GM19239 (cell line): ENCODE measurements around the gene LSMEM2.

ENCODE experiments used
- DNase-seq: peaks from one replicate; pipeline ENCODE4 v3.0.0; 2011; ENCODE audit warnings: low spot score; ENCODE audit not compliant: insufficient read length
- FAIRE-seq: peaks from 2 replicates; lab custom pipeline; 2011; peaks lifted over from hg19 to GRCh38; lab: Jason Lieb, UNC

Gene LSMEM2

GRCh38 chr3:50318163-50318562, 39.3 kb downstream of the LSMEM2 start:
- no peak for FAIRE-seq

GRCh38 chr3:50318615-50319014, 39.7 kb downstream of the LSMEM2 start:
- DNase-seq (no peak), FAIRE-seq (no peak)

More at GRCh38 chr3:50318163-50318562, 39.3 kb downstream of the LSMEM2 start:
- no peak for DNase-seq

- FAIRE-seq (no peak), DNase-seq (no peak)
Observed at GRCh38 chr3:50319181-50319893, 40.5 kb downstream of the LSMEM2 start.

- FAIRE-seq: no peak
- no peak for DNase-seq
Observed at GRCh38 chr3:50319894-50320625, 41.2 kb downstream of the LSMEM2 start.

- FAIRE-seq (no peak), DNase-seq (no peak)
Observed at GRCh38 chr3:50320853-50321335, 42.0 kb downstream of the LSMEM2 start.

- FAIRE-seq (peak; percentile 93), DNase-seq (peak; percentile 90)
Observed at GRCh38 chr3:50321336-50322114, 42.6 kb downstream of the LSMEM2 start.

GRCh38 chr3:50322115-50322385, 43.2 kb downstream of the LSMEM2 start:
- DNase-seq (no peak), FAIRE-seq (no peak)

- no peak for FAIRE-seq
- DNase-seq: no peak
Observed at GRCh38 chr3:50322386-50323091, 43.7 kb downstream of the LSMEM2 start, which contains the start of gene HYAL2. HYAL2 (minus strand) TSS chr3:50322745; CDS start chr3:50320489, 2,256 bp downstream.

GRCh38 chr3:50323092-50323600, 44.3 kb downstream of the LSMEM2 start:
- DNase-seq: no peak
- FAIRE-seq: no peak

GRCh38 chr3:50323614-50324199, 44.8 kb downstream of the LSMEM2 start:
- DNase-seq: no peak
- FAIRE-seq: no peak

GRCh38 chr3:50324351-50325112, 45.6 kb downstream of the LSMEM2 start:
- FAIRE-seq (peak; percentile 81), DNase-seq (no peak)

GRCh38 chr3:50325113-50325480, 46.2 kb downstream of the LSMEM2 start:
- FAIRE-seq (no peak), DNase-seq (no peak)

- FAIRE-seq: no peak
Observed at GRCh38 chr3:50325497-50326181, 46.8 kb downstream of the LSMEM2 start.

GRCh38 chr3:50326182-50326541, 47.3 kb downstream of the LSMEM2 start:
- FAIRE-seq (no peak), DNase-seq (no peak)

More at GRCh38 chr3:50325497-50326181, 46.8 kb downstream of the LSMEM2 start:
- no peak for DNase-seq

GRCh38 chr3:50327129-50327528, 48.2 kb downstream of the LSMEM2 start:
- FAIRE-seq (peak; percentile 18), DNase-seq (no peak)

- FAIRE-seq: peak; percentile 99
- DNase-seq: peak; percentile 94
Observed at GRCh38 chr3:50327943-50328691, 49.2 kb downstream of the LSMEM2 start, which contains the start of gene TUSC2. TUSC2 (minus strand) TSS chr3:50328223; CDS start chr3:50328099, 124 bp downstream.

- DNase-seq (no peak), FAIRE-seq (no peak)
Observed at GRCh38 chr3:50330330-50330729, 51.4 kb downstream of the LSMEM2 start.
